Middle frontal gyrus (tissue), 1 donor: ENCODE data around the gene STARD4.
A peak's percentile ranks its signal among the peaks of the same experiment; 100 is the strongest.

Source experiments
- DNase-seq: peaks from one replicate; pipeline ENCODE4 v3.0.0-alpha.2; 2015; ENCODE audit warnings: low spot score; ENCODE audit errors: extremely low spot score

STARD4 gene

GRCh38 chr5:111472579-111472978 is 39.8 kb downstream of the STARD4 start:
- no peak for DNase-seq

- no peak for DNase-seq
Measured at GRCh38 chr5:111472096-111472495, 40.2 kb downstream of the STARD4 start.

- no peak for DNase-seq
Measured at GRCh38 chr5:111469903-111470302, 42.4 kb downstream of the STARD4 start.

- no peak for DNase-seq
Measured at GRCh38 chr5:111469293-111469896, 42.9 kb downstream of the STARD4 start.

- DNase-seq: no peak
Measured at GRCh38 chr5:111463311-111463710, 49.0 kb downstream of the STARD4 start.

- no peak for DNase-seq
Measured at GRCh38 chr5:111461934-111462333, 50.4 kb downstream of the STARD4 start.

GRCh38 chr5:111461255-111461671 is 51.1 kb downstream of the STARD4 start:
- DNase-seq: peak; percentile 44

- DNase-seq: no peak
Measured at GRCh38 chr5:111454776-111455175, 57.6 kb downstream of the STARD4 start.

- DNase-seq: no peak
Measured at GRCh38 chr5:111454198-111454622, 58.1 kb downstream of the STARD4 start.

GRCh38 chr5:111453747-111454146 is 58.6 kb downstream of the STARD4 start:
- DNase-seq: no peak

- DNase-seq: peak; percentile 45
Measured at GRCh38 chr5:111453295-111453694, 59.0 kb downstream of the STARD4 start.

- no peak for DNase-seq
Measured at GRCh38 chr5:111447822-111448221, 64.5 kb downstream of the STARD4 start.

- DNase-seq: no peak
Measured at GRCh38 chr5:111447099-111447498, 65.2 kb downstream of the STARD4 start.
